Subcutaneous adipose tissue (tissue), 4 donors: ENCODE data around the gene TMBIM4. TPM values are rescaled to one million over a fixed set of nuclear protein-coding genes. Genes with fewer than 3 reads are reported as not detected.

Source experiments
- total RNA-seq, 4 donors: library from RNA; depleted of rRNA; stranded (reverse); fragments of >200 nt; gene quantifications; one replicate each; pipeline ENCODE4 v1.1.0, GENCODE V29; 2016
- TF ChIP-seq, protein P1 (sequence below): fragments of 450-650 bp; IDR thresholded peaks from one replicate; pipeline ENCODE4 v1.5.1; 2016; ENCODE audit warnings: low read depth, mild to moderate bottlenecking, control low read depth, antibody characterized with exemption, moderate library complexity

TMBIM4 gene
- total RNA-seq, 4 donors from 2014 or later: 179 to 309 (median 205) TPM

DNA sequence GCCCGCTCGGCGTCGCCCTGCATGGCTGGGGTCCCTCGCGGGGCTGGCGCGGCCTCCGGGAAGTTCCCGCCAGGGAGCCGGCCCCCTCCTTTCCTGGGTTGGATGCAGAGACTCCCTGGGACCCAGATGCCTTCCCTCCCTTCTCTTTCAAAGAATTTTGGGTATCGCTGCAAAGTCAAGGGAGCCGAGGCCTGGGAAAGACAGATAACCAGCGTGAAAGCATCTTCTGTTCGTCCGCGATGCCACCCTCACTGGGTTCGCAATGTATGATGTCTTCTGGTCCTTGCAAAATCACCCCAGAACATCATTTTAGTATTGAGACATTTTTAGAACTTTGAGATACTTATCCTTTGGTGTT lies 19.7 kb upstream of the TMBIM4 start:
- TF ChIP-seq, protein P1, sequence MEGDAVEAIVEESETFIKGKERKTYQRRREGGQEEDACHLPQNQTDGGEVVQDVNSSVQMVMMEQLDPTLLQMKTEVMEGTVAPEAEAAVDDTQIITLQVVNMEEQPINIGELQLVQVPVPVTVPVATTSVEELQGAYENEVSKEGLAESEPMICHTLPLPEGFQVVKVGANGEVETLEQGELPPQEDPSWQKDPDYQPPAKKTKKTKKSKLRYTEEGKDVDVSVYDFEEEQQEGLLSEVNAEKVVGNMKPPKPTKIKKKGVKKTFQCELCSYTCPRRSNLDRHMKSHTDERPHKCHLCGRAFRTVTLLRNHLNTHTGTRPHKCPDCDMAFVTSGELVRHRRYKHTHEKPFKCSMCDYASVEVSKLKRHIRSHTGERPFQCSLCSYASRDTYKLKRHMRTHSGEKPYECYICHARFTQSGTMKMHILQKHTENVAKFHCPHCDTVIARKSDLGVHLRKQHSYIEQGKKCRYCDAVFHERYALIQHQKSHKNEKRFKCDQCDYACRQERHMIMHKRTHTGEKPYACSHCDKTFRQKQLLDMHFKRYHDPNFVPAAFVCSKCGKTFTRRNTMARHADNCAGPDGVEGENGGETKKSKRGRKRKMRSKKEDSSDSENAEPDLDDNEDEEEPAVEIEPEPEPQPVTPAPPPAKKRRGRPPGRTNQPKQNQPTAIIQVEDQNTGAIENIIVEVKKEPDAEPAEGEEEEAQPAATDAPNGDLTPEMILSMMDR: no peak

DNA sequence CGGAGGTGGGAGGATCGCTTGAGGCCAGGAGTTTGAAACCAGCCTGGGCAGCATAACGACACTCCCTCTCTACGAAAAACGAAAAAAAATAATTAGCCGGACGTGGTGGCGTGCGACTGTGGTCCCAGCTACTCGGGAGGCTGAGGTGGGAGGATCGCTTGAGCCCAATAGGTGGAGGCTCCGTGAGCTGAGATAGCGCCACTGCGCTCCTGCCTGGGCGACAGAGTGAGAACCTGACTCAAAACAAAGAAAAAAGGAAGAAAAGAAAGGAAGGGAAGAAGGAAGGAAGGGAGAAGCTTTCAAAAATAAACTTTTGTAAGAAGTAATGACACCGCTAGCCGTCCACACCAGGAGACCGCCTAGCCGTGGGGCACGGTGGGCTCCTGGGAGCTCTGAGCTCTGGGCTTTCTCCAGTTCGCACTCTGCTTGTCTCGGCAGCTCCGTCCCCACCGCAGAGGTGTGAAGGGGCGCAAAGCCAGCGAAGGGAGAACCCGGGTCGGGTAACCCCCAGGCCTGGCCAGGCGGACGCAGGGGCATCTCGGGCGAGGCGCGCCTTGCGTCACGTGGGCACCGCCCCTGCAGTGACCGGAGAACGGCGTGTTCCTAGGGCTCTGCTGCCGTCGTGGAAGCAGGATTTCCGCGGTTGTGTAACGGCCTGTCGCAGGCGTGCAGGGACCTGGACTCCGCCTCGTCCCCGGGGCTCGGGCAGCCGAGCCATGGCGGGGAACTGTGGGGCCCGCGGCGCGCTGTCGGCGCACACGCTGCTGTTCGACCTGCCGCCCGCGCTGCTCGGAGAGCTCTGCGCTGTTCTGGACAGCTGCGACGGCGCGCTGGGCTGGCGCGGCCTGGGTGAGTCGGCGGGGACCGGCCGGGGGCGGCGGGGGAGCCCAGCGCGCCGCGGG lies 19.0 kb upstream of the TMBIM4 start, which contains the start of gene IRAK3:
Gene IRAK3, plus strand, starts transcription at position 631 of the 902 bp plus-strand sequence. Its CDS starts 86 bp downstream, at position 717.
- TF ChIP-seq, protein P1: no peak

DNA sequence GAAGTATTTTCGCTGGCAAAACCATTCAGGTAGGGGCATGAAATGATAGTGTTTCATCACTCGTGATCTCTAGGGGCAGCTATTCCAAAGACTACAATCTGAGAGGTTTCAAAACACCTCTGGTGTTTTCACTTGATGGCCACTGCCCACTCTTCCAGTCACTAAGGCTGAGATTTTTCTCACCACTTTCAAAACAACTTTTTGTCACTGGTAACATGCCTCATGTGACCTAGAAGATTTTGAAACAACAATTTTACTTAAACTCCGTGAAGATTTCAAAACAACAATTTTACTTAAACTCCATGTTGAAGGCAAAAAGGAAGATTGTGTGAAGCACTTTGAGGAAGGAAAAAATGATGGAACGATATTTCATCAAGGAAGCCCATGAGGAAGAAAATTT lies 18.0 kb upstream of the TMBIM4 start:
- TF ChIP-seq, protein P1: no peak

DNA sequence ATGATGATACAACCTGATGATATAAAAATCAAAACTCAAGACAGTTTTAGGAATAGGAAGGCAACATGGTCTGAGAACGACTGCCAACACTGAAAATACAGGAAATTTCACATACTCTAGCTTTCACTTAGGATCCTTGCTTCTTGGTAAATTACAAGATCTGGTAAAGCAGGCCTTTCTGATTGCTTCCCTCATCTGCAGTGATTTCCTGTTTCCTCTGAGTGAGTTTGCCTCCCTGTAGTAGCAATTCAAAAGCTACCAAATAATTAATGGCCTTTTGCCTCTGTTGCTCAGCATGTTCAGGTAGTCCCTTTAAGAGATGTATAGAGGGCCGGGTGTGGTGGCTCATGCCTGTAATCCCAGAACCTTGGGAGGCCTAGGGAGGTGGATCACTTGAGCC lies 17.2 kb upstream of the TMBIM4 start:
- TF ChIP-seq, protein P1: no peak

DNA sequence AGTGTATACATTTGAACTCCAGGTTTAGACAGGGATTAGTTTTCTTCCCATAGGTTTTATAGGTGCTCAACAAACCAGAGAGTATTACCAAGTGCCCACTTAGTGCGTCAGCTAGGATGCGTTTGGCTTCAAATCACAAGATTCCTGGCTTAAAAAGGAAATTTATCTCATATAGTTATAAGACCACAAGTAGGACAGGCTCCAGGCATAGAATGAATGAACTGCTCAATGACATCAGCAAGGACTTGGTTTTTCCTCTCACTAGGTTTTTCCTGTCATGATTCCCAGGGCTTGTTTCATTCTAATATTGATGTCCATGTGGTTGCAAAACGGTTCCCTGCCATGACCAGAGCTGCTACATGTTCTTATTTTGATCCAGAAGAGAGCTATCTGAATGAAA lies 13.2 kb upstream of the TMBIM4 start:
- TF ChIP-seq, protein P1: no peak

DNA sequence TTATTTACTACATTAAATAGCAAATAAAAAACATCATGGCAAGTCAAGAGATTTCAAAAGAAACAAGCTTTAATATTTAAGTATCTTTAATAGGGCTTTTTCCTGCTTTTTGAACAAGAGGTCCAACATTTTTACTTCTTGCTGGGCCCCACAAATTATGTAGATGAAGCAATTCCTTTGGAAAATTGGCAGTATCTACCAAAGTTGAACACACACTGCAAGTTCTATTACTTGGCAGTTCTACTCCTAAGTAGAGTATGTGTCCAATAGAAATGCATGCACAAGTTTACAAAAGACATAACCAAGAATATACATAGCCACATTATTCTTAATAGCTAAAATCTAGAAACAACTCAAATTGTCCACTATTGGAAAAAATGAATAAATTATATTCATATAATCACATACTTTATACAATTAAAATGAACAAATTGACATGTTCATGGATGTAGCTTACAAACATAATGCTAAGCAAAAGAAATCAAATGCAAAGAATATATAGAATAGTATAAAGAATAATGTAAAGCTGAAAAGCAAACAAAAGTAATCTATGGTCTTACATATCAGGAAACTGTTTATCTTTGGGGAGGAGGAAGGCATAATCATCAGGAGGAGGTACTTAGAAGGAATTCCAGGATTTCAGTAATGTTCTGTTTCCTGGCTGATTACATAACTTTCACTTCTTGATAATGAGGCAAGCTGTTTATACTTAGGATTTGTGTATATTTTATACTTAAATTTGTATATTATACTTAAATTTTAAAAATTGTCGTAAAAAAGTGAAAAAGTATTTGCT lies 6.5 kb upstream of the TMBIM4 start:
- TF ChIP-seq, protein P1: no peak

DNA sequence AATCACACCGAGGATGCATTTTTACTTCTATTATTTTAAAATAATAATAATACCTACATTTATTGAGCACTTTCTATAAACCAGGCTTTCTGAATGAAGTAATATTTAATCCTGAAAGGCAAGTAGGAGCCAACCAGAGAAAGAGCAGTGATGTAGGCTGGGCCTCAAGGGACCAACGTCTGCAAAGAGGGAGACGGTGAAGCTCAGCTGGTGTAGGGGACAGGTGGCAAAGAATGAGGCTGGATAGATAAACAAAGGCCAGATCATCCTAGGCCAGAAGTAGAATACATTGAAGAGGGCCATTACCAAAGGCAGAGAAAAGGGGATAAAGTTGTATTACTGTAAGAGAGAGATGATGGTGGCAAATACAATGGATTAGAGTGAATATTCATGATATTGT lies 810 bp upstream of the TMBIM4 start:
- TF ChIP-seq, protein P1: no peak
